ENCODE results near the gene FBXO21. TPM values are rescaled to one million over a fixed set of nuclear protein-coding genes. Genes with fewer than 3 reads are reported as not detected.
"Not testable (repeated sequence)": the region's sequence is repeated elsewhere in the genome, so short reads cannot be mapped to it uniquely, and the experiment has no call there.

The FBXO21 gene, protein sequence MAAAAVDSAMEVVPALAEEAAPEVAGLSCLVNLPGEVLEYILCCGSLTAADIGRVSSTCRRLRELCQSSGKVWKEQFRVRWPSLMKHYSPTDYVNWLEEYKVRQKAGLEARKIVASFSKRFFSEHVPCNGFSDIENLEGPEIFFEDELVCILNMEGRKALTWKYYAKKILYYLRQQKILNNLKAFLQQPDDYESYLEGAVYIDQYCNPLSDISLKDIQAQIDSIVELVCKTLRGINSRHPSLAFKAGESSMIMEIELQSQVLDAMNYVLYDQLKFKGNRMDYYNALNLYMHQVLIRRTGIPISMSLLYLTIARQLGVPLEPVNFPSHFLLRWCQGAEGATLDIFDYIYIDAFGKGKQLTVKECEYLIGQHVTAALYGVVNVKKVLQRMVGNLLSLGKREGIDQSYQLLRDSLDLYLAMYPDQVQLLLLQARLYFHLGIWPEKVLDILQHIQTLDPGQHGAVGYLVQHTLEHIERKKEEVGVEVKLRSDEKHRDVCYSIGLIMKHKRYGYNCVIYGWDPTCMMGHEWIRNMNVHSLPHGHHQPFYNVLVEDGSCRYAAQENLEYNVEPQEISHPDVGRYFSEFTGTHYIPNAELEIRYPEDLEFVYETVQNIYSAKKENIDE
- 54.1 and 68.9 TPM in 2 replicates for total RNA-seq (2014; rRNA removed; shearing (Covaris generic))

DNA sequence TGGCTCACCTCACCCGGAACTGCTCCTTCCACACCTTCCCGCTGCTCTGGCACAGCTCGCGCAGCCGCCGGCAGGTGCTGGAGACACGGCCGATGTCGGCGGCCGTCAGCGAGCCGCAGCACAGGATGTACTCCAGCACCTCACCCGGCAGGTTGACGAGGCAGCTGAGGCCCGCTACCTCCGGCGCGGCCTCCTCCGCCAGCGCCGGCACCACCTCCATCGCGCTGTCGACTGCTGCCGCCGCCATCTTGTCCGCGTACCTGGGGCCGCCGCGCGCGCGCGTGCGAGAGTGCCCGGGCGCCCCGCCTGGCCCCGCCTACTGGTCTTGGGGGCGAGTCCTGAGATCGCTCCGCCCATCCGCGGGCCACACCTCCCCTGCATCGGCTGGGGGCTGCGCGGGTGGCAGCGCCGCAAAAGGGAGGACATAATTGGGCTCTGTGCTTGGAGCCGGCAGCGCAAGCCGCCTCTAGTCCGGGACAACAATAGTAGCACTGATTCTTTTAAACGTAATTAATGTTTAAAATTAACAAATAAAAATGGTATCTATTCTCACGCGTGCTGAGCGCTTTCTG lies at the start of gene FBXO21:
Gene FBXO21 (minus strand): TSS at position 261 of the 572 bp plus-strand sequence. CDS start 14 bp downstream, at position 247.
- H3K4me1 ChIP-seq: no peaks in the 10 kb centered on the region
- peaks cover 15% of the 10 kb centered on the region for H3K36me3 ChIP-seq
- peak; percentile 86 to 89 for DNase-seq
- H3K27ac ChIP-seq: peak within 1 kb of the TSS; percentile 38; the same call in 1 of the 2 replicates
- peak within 1 kb of the TSS; percentile 91 for H3K4me3 ChIP-seq
- no peaks in the 10 kb centered on the region for H3K27me3 ChIP-seq
- no peaks in the 10 kb centered on the region for H3K9me3 ChIP-seq (replicated peaks)

DNA sequence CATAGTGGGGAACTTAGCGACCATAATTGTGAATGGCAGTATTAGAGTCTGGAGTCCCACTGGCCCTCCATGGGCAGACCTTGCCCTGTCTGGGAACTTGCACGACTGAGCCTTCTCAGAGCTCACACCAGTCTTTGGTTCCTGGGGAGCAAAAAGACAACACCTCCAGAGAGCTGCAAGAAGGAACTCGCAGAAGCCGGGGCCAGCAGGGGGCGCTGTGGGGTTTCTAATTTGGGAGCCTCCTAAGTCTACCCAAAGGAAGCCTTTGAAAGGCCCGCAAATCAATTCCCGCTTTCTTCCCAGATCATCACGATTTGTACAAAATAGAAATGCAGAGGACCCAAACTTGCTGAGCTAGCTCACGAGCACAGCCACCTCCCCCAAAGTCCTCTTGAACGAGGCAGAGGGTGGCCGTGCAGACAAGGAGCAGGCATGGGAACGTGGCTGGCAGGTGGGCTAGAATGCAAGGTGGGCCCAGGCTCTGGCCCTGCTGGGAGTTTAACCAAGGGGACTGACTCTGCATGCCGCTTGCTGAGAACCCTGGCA lies 46.3 kb upstream of the FBXO21 start:
- Histone ChIP-seq H3K9me3 (replicated peaks) (no peaks in the 10 kb centered on the region), H3K27ac (no peak overlapping the region), H3K36me3 (peaks cover 9% of the 10 kb centered on the region; the same call in 1 of the 2 replicates), H3K4me1 (no peaks in the 10 kb centered on the region), H3K27me3 (no peaks in the 10 kb centered on the region), H3K4me3 (no peak overlapping the region)
- DNase-seq: peak; percentile 77 to 79

DNA sequence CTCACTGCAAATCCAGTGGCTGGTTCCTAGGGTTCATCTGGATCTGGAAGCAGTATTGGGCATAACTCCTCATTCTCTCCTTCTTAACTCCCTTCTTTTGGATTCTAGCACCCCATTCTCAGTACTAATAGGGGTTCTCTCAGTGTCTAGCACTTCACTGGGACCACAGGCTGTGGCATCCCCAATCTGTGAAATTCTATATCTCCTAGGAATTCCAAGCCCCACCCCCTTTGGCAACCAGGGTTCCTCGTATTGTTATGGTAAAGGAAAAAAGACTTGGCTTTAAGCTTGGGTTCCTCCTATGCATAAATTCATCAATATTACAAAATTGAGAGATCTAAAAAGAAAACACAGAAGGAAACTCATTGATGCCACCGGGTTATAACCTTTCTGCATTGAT lies 45.0 kb upstream of the FBXO21 start:
- no peak overlapping the region for H3K4me3 ChIP-seq
- DNase-seq: no peak
- H3K36me3 ChIP-seq: peaks cover 12% of the 10 kb centered on the region; the same call in 1 of the 2 replicates
- H3K9me3 ChIP-seq (replicated peaks): no peaks in the 10 kb centered on the region
- H3K27ac ChIP-seq: no peak overlapping the region
- H3K4me1 ChIP-seq: no peaks in the 10 kb centered on the region
- H3K27me3 ChIP-seq: no peaks in the 10 kb centered on the region

DNA sequence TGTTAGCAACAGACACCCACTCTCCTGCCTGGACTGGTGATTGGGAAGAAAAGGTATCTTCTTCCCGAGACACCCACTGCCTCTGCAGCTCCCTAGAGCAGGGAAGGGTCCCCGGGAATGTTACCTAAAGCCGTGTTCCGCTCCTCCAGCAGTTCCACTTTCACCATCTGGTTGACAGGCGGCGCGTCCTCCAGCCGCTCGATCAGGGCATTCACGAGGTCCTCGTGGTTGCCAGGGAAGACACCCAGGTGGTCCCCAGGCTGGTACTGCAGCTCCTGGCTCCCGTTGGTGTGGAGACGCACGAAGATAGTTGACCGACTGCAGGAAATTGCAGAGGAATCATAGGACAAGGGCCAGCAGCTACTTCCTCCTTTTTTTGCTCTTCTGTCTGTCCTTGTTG lies 44.2 kb upstream of the FBXO21 start:
- no peak overlapping the region for H3K27ac ChIP-seq
- H3K9me3 ChIP-seq (replicated peaks): no peaks in the 10 kb centered on the region
- DNase-seq: no peak
- peaks cover 14% of the 10 kb centered on the region; the same call in 1 of the 2 replicates for H3K36me3 ChIP-seq
- H3K4me1 ChIP-seq: no peaks in the 10 kb centered on the region
- no peak overlapping the region for H3K4me3 ChIP-seq
- H3K27me3 ChIP-seq: no peaks in the 10 kb centered on the region

DNA sequence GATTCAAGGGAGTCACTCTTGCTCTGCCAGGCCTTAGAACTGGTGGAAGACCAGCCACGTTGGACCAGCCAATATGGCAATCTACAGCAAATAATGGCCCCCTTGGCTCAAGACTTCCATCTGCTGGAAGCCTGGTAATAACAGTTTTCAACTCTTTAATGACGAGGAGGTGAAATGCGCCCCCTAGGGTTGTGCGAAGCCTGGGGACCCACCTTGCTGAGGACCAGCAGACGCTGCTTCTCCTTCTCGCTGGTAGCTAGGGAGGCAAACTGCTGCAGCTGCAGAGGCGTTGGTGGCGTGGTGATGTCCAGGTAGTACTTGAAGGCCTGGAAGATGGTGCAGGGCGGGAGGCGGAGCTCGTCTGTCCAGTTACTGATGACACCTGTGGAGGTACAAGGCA lies 41.5 kb upstream of the FBXO21 start:
- Histone ChIP-seq H3K36me3 (peaks cover 21% of the 10 kb centered on the region; the same call in 1 of the 2 replicates), H3K4me1 (no peaks in the 10 kb centered on the region), H3K27ac (no peak overlapping the region), H3K9me3 (replicated peaks) (no peaks in the 10 kb centered on the region), H3K4me3 (no peak overlapping the region), H3K27me3 (no peaks in the 10 kb centered on the region)
- DNase-seq: no peak

DNA sequence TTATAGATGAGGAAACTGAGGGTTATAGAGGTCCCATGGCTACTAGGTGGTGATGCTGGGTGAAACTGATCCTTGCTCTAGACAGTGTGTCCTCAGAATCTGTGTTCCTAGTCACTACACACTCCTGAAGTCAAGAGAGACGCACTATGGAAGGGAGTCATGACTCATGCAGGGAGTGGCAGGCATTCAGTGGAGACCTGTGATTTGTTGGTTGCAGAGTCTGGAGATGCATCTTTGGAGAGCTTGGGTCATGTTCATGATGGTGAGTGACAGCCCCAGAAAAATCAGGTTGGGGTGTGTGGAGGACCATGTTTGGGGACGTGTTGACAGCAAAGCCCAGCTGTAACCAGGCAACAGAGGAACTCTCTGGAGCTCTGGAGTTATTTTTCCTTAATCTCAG lies 38.0 kb upstream of the FBXO21 start:
- Histone ChIP-seq H3K4me3 (no peak overlapping the region), H3K4me1 (no peaks in the 10 kb centered on the region), H3K27me3 (no peaks in the 10 kb centered on the region), H3K9me3 (replicated peaks) (no peaks in the 10 kb centered on the region), H3K36me3 (peaks cover 42% of the 10 kb centered on the region), H3K27ac (no peak overlapping the region)
- DNase-seq: no peak

DNA sequence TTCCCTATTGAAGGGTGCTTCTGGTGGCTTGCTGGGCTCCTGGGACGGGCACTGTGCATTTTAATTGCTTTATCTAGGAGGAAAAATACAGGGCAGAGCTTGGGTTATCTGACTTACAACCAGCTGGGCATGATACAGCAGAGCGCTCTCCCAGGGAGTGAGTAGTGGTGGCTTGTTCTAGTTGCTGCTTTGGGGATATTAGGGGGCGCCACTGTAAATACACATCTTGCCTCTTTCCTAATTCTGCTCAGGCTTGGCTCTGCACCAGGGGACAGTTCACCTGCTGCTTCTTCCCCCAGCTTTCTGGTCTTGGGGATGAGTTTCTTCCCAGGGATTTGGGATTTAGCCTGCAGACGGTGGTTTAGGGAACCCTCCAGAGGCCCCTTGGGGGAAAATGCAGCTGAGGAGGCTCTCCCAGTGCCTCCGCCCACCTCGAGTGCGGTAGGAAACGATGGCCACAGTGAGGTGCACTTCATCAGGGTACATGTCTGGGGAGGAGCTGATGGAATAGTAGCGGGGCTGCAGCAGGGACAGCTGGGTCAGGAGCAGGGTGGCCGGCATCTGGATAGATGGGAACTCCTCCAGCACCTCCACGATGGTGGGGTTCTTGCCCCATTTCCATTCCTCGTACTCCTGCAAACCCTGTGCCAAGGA lies 36.9 kb upstream of the FBXO21 start:
- H3K36me3 ChIP-seq: peaks cover 42% of the 10 kb centered on the region
- H3K9me3 ChIP-seq (replicated peaks): no peaks in the 10 kb centered on the region
- DNase-seq: no peak
- H3K4me3 ChIP-seq: no peak overlapping the region
- H3K27me3 ChIP-seq: no peaks in the 10 kb centered on the region
- no peaks in the 10 kb centered on the region for H3K4me1 ChIP-seq
- no peak overlapping the region for H3K27ac ChIP-seq

DNA sequence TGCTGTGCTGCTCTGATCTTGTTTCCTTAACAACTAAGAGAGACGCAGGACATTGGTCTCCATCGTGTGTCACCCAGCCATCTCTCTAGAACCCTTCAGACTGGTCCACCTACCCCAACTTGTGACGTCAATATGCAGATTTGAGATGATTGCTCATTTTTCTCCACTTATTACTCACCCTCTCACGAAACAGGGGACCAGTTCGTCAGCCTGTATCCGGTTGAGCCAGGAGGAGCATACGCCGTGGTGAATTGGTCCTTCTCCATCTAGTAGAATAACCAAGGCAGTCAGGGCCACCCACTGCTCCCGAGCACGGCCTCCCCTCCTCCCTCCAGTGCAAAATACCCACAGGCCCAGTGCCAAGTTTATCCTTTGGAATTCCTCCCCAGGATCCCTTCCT lies 36.2 kb upstream of the FBXO21 start:
- H3K27ac ChIP-seq: no peak overlapping the region
- H3K9me3 ChIP-seq (replicated peaks): no peaks in the 10 kb centered on the region
- no peaks in the 10 kb centered on the region for H3K4me1 ChIP-seq
- peaks cover 37% of the 10 kb centered on the region for H3K36me3 ChIP-seq
- DNase-seq: no peak
- H3K27me3 ChIP-seq: no peaks in the 10 kb centered on the region
- H3K4me3 ChIP-seq: no peak overlapping the region

DNA sequence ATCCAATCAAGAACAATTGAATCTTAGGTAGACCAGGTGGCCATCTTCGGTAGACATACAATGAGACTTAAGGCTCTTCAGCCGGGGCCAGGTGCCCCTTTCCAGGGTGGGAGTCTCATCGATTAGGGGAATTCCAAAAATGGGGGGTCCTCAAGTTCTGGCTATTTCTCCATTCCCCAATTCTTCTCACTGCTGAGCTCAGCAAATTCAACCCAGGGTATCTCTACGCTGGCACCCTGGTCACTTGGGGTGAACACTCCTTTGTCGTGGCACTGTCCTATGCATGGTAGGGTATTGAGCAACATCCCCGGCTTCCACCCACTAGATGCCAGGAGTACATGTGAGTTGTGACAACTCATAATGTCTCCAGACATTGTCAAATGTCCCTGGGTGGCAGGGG lies 34.9 kb upstream of the FBXO21 start:
- H3K4me1 ChIP-seq: no peaks in the 10 kb centered on the region
- H3K36me3 ChIP-seq: peaks cover 34% of the 10 kb centered on the region
- DNase-seq: no peak
- H3K27ac ChIP-seq: no peak overlapping the region
- H3K4me3 ChIP-seq: no peak overlapping the region
- H3K27me3 ChIP-seq: no peaks in the 10 kb centered on the region
- no peaks in the 10 kb centered on the region for H3K9me3 ChIP-seq (replicated peaks)

DNA sequence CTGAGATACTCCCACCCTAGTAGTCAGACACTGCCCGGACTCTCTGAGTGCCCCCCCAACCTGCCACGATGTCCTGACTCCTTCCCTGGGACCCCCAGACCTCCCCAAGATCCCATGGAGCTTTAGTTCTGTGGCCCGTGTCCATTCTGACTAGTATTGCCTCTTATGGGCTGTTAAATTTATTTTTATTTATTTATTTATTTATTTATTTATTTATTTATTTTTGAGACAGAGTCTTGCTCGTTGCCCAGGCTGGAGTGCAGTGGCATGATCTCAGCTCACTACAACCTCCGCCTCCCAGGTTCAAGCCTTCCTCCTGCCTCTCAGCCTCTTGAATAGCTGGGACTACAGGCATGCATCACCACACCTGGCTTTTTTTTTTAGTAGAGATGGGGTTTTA lies 30.7 kb upstream of the FBXO21 start:
- H3K27ac ChIP-seq; DNase-seq; H3K4me1 ChIP-seq; H3K9me3 ChIP-seq (replicated peaks); H3K27me3 ChIP-seq; H3K4me3 ChIP-seq: not testable (repeated sequence)
- peaks cover 27% of the 10 kb centered on the region for H3K36me3 ChIP-seq

DNA sequence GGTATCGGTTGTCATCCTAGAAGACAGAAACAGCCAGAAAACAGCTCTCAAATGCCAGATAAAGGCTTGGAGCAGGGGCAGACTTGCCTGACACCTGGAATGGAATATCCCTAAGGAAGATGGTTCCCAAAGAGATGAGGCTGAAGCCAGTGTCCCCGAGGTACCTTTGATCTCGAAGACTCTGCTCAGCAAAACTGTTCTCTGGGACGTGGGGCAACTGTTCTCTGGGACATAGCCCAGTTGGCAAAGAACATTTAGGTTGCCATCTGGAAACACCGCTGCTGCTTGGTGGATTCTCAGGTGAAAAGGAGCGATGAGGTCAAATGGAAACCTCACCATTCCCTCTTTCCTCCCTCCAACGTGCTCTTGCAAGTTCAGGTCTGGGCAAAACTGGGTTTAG lies 27.9 kb upstream of the FBXO21 start:
- peaks cover 9% of the 10 kb centered on the region; the same call in 1 of the 2 replicates for H3K36me3 ChIP-seq
- no peaks in the 10 kb centered on the region for H3K27me3 ChIP-seq
- no peak overlapping the region for H3K27ac ChIP-seq
- H3K9me3 ChIP-seq (replicated peaks): no peaks in the 10 kb centered on the region
- no peak overlapping the region for H3K4me3 ChIP-seq
- no peaks in the 10 kb centered on the region for H3K4me1 ChIP-seq
- DNase-seq: no peak

DNA sequence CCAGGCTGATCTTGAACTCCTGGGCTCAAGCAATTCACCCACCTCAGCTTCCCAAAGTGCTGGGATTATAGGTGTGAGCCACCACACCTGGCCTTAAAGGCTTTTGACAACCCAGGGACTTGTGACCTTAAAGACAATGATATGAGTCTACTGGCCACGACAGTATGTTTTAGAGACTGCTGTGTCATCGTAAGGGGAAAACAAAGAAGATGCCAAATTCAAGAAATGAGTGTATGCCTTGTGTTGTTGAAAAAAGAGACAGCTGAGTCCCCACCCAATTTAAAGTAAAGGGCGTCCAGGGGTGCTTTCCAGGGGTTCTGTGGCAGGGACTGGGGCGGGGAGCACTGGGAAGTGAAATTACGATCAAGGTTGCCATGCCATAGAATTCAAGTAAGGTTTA lies 26.4 kb upstream of the FBXO21 start:
- H3K9me3 ChIP-seq (replicated peaks): no peaks in the 10 kb centered on the region
- no peaks in the 10 kb centered on the region for H3K27me3 ChIP-seq
- no peak overlapping the region for H3K27ac ChIP-seq
- H3K4me3 ChIP-seq: no peak overlapping the region
- no peaks in the 10 kb centered on the region for H3K4me1 ChIP-seq
- no peak for DNase-seq
- peaks cover 13% of the 10 kb centered on the region for H3K36me3 ChIP-seq

DNA sequence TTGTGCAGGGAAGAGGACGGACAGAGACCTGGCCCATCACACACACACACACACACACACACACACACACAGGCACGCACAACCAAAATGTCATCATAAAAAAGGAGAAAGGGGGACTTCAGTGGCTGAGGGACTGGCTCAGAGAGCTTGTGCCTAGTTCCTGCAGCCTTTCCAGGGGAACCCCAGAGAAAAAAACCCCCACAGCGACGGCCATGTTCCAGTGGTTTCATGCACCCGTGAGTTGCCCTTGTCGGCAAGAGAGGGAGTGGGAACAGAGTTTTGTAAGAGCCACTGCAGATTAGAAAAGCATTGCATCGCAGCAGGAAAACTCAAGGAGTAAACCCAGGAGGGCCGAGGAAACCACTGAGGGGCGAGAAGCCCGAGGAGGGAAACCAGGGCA lies 24.5 kb upstream of the FBXO21 start:
- no peak overlapping the region for H3K27ac ChIP-seq
- no peaks in the 10 kb centered on the region for H3K27me3 ChIP-seq
- no peak overlapping the region for H3K4me3 ChIP-seq
- DNase-seq: no peak
- H3K9me3 ChIP-seq (replicated peaks): no peaks in the 10 kb centered on the region
- peaks cover 15% of the 10 kb centered on the region for H3K36me3 ChIP-seq
- no peaks in the 10 kb centered on the region for H3K4me1 ChIP-seq

DNA sequence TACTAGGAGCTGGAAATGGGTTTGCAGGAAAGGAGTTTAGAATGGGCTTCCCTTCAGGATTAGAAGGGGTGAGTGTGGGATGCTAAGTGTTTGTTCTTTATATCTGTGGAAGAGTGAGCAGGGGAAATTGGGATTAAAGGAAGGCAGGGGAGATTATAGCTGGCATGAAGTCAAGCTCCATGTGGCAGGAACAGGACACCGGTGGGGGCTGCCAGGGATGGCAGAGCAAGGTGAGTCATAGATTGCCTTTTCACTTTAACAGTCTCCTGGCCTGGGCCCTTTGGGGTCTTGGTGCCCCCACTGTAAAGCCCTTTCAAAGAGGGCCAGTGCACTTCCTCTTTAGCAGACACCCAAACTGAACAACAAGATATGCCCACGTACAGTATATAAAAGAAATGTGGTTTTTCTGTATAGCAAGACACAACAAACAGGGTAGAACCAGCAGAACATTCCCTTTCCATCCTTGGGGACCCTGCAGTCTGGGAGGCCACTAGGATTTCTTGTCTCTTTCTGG lies 23.1 kb upstream of the FBXO21 start:
- no peaks in the 10 kb centered on the region for H3K4me1 ChIP-seq
- no peak for DNase-seq
- peaks cover 13% of the 10 kb centered on the region for H3K36me3 ChIP-seq
- H3K9me3 ChIP-seq (replicated peaks): no peaks in the 10 kb centered on the region
- no peaks in the 10 kb centered on the region for H3K27me3 ChIP-seq
- H3K27ac ChIP-seq: no peak overlapping the region
- H3K4me3 ChIP-seq: no peak overlapping the region
